GM18858 (cell line): Measurements from ENCODE around the gene MAD2L1.

Experiments used
- ATAC-seq: cut with Tn5 transposase; IDR thresholded peaks from one replicate; pipeline ENCODE4 v1.9.1; 2021; ENCODE audit not compliant: unreplicated experiment

MAD2L1 gene

DNA sequence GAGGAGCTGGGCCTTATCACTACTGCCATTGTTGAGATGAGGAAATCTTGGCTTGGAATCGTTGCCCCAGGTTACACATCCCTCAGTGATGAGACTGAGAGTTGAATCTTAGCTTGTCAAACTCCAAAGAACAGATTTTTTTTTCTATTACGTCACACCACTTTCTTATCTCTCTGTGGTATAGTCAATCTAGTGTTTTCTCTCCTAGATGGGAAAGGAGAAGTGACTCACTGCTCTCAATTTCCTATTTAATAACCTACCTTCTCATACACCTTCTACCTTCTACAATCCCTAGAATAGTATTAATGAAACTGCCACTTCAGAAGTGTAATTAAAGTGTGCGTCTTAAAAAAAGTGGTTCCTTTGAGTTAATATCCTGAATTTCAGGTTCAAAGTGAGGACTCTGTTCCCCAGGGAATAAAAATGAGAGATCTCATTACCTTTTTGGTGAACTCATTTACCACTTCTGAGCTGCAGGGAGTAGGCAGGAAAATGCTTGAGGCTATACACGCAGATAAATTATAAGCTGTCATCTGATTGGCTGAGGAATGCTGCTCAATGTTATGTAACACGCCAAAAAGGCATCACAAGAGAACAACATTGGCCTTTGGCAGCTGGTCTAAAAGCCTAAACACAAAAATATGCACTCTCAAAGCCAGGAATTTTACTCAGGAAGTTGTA, 59.3 kb downstream of the MAD2L1 start:
- ATAC-seq, result no peak
